MM.1S (cell line): ENCODE measurements around the gene CYP4A22.
"Not testable (repeated sequence)": the region's sequence is repeated elsewhere in the genome, so short reads cannot be mapped to it uniquely, and the experiment has no call there.

Source experiments
- DNase-seq: peaks from one replicate; pipeline ENCODE4 v3.0.0-alpha.2; 2015
- H2AFZ ChIP-seq: fragments of 300-600 bp; sonication (generic); 2 replicates; pipeline ENCODE4 v1.6.0; 2016; ENCODE audit warnings: antibody characterized with exemption, low read length
- H3F3A ChIP-seq: fragments of 300-600 bp; sonication (generic); 2 replicates; pipeline ENCODE4 v1.6.1; 2016; ENCODE audit warnings: mild to moderate bottlenecking, antibody characterized with exemption, low read length, moderate library complexity, mixed read lengths; ENCODE audit not compliant: insufficient read depth
- H3K27ac ChIP-seq: fragments of 300-600 bp; sonication (generic); 2 replicates; pipeline ENCODE4 v1.5.1; 2016; ENCODE audit warnings: mild to moderate bottlenecking, low read length
- H3K27me3 ChIP-seq: fragments of 300-600 bp; sonication (generic); replicated peaks from 2 replicates; pipeline ENCODE4 v1.6.0; 2016; ENCODE audit warnings: low read length; ENCODE audit not compliant: insufficient read depth
- H3K36me3 ChIP-seq: fragments of 300-600 bp; sonication (generic); replicated peaks from 2 replicates; pipeline ENCODE4 v1.6.1; 2016; ENCODE audit warnings: mild to moderate bottlenecking, low read length, mixed read lengths; ENCODE audit not compliant: insufficient read depth
- H3K4me1 ChIP-seq: fragments of 300-600 bp; sonication (generic); 2 replicates; pipeline ENCODE4 v1.6.1; 2016; ENCODE audit warnings: low read length, mixed read lengths
- H3K4me2 ChIP-seq: fragments of 300-600 bp; sonication (generic); 2 replicates; pipeline ENCODE4 v1.6.0; 2016; ENCODE audit warnings: low read depth, low read length
- H3K4me3 ChIP-seq: fragments of 300-600 bp; sonication (generic); 2 replicates; pipeline ENCODE4 v1.5.1; 2016; ENCODE audit warnings: low read length, mixed read lengths
- H3K79me2 ChIP-seq: fragments of 300-600 bp; sonication (generic); 2 replicates; pipeline ENCODE4 v1.6.1; 2016; ENCODE audit warnings: mixed run types, low read length, mixed read lengths
- H3K9ac ChIP-seq: fragments of 300-600 bp; sonication (generic); 2 replicates; pipeline ENCODE4 v1.6.1; 2016; ENCODE audit warnings: low read length, mixed read lengths
- H3K9me2 ChIP-seq: fragments of 300-600 bp; sonication (generic); replicated peaks from 2 replicates; pipeline ENCODE4 v1.6.1; 2016; ENCODE audit warnings: mild to moderate bottlenecking, low read length, mixed read lengths; ENCODE audit not compliant: insufficient read depth
- H3K9me3 ChIP-seq: fragments of 300-600 bp; sonication (generic); replicated peaks from 2 replicates; pipeline ENCODE4 v1.6.1; 2016; ENCODE audit warnings: mild to moderate bottlenecking, low read length, mixed read lengths; ENCODE audit not compliant: insufficient read depth
- H4K20me1 ChIP-seq: fragments of 300-600 bp; sonication (generic); 2 replicates; pipeline ENCODE4 v1.6.1; 2016; ENCODE audit warnings: mild to moderate bottlenecking, low read length, moderate library complexity, mixed read lengths; ENCODE audit not compliant: insufficient read depth
- CTCF ChIP-seq: fragments of 300-600 bp; sonication (generic); IDR thresholded peaks from 2 replicates; pipeline ENCODE4 v1.5.1; 2016; ENCODE audit warnings: antibody characterized with exemption, low read length, mixed read lengths
- EZH2 ChIP-seq: fragments of 300-600 bp; sonication (generic); optimal IDR thresholded peaks from 2 replicates; pipeline ENCODE3; 2017; ENCODE audit warnings: low read depth, mild to moderate bottlenecking, antibody characterized with exemption, low read length, mixed read lengths
- EZH2phosphoT487 ChIP-seq: fragments of 300-600 bp; sonication (generic); IDR thresholded peaks from 2 replicates; pipeline ENCODE4 v1.6.1; 2018; ENCODE audit warnings: antibody characterized with exemption, low read length

CYP4A22 gene

GRCh38 chr1:47147047-47147785, 10.0 kb downstream of the CYP4A22 start:
- Histone ChIP-seq H3K79me2 (no peaks in the 10 kb centered on the region), H2AFZ (no peak overlapping the region), H3K4me1 (no peaks in the 10 kb centered on the region), H3K4me2 (no peak overlapping the region), H3K27me3 (no peaks in the 10 kb centered on the region), H3F3A (no peaks in the 10 kb centered on the region), H3K27ac (no peak overlapping the region), H4K20me1 (no peaks in the 10 kb centered on the region), H3K9me2 (no peaks in the 10 kb centered on the region), H3K9ac (no peak overlapping the region), H3K9me3 (no peaks in the 10 kb centered on the region), H3K4me3 (no peak overlapping the region), H3K36me3 (no peaks in the 10 kb centered on the region)
- DNase-seq = no peak
- TF ChIP-seq CTCF (no peak), EZH2phosphoT487 (no peak), EZH2 (no peak)

- H3K9me3 ChIP-seq, H4K20me1 ChIP-seq, H3K9ac ChIP-seq, H3K4me3 ChIP-seq, H3K4me1 ChIP-seq, DNase-seq, H3K36me3 ChIP-seq, H3K79me2 ChIP-seq, H3F3A ChIP-seq, H2AFZ ChIP-seq, H3K4me2 ChIP-seq, H3K27me3 ChIP-seq, H3K27ac ChIP-seq, H3K9me2 ChIP-seq: not testable (repeated sequence)
Measured at GRCh38 chr1:47149162-47149561, 11.9 kb downstream of the CYP4A22 start.

GRCh38 chr1:47156457-47156856, 19.2 kb downstream of the CYP4A22 start:
- H3K4me2 ChIP-seq, H3K9ac ChIP-seq, H3K27me3 ChIP-seq, H3K4me3 ChIP-seq, H3K9me3 ChIP-seq, H3K79me2 ChIP-seq, H3K9me2 ChIP-seq, H3K27ac ChIP-seq, H3K4me1 ChIP-seq, DNase-seq, H3F3A ChIP-seq, H4K20me1 ChIP-seq, H3K36me3 ChIP-seq, H2AFZ ChIP-seq: not testable (repeated sequence)

GRCh38 chr1:47157957-47158356, 20.7 kb downstream of the CYP4A22 start:
- H3F3A ChIP-seq, H3K9ac ChIP-seq, H2AFZ ChIP-seq, H3K27ac ChIP-seq, H3K27me3 ChIP-seq, H3K36me3 ChIP-seq, H3K4me3 ChIP-seq, H3K79me2 ChIP-seq, H3K9me2 ChIP-seq, H4K20me1 ChIP-seq, H3K4me1 ChIP-seq, DNase-seq, H3K9me3 ChIP-seq, H3K4me2 ChIP-seq: not testable (repeated sequence)

GRCh38 chr1:47160716-47161115, 23.5 kb downstream of the CYP4A22 start:
- H3K79me2 ChIP-seq = no peaks in the 10 kb centered on the region
- no peak overlapping the region for H3K27ac ChIP-seq
- no peak overlapping the region for H3K9ac ChIP-seq
- no peaks in the 10 kb centered on the region for H3F3A ChIP-seq
- H4K20me1 ChIP-seq = no peaks in the 10 kb centered on the region
- H3K4me1 ChIP-seq = no peaks in the 10 kb centered on the region
- no peak overlapping the region for H3K4me3 ChIP-seq
- H2AFZ ChIP-seq = no peak overlapping the region
- no peaks in the 10 kb centered on the region for H3K27me3 ChIP-seq
- no peak for TF ChIP-seq EZH2phosphoT487
- TF ChIP-seq CTCF = no peak
- no peak for TF ChIP-seq EZH2
- H3K9me3 ChIP-seq = no peaks in the 10 kb centered on the region
- H3K36me3 ChIP-seq = no peaks in the 10 kb centered on the region
- DNase-seq = no peak
- no peaks in the 10 kb centered on the region for H3K9me2 ChIP-seq
- no peak overlapping the region for H3K4me2 ChIP-seq
